Mammary epithelial cell (primary cell): ENCODE measurements around the gene PCCA.

ENCODE experiments used
- EZH2 ChIP-seq: IDR thresholded peaks from 2 replicates; pipeline ENCODE4 v1.6.1; 2012; ENCODE audit warnings: low read length, inconsistent platforms, borderline replicate concordance
- TF ChIP-seq, protein P1 (sequence below), 2 donors: IDR thresholded peaks in 1 of 2; conservative IDR thresholded peaks in 1 of 2; 2 replicates each; pipeline ENCODE4 v1.5.1; 2011 to 2012; ENCODE audit warnings: inconsistent platforms in 2 of 2, low read length in 2 of 2, mild to moderate bottlenecking in 2 of 2, control low read depth in 1 of 2, low read depth in 1 of 2; ENCODE audit not compliant: insufficient read depth in 1 of 2; ENCODE audit errors: extremely low read depth in 1 of 2

DNA sequence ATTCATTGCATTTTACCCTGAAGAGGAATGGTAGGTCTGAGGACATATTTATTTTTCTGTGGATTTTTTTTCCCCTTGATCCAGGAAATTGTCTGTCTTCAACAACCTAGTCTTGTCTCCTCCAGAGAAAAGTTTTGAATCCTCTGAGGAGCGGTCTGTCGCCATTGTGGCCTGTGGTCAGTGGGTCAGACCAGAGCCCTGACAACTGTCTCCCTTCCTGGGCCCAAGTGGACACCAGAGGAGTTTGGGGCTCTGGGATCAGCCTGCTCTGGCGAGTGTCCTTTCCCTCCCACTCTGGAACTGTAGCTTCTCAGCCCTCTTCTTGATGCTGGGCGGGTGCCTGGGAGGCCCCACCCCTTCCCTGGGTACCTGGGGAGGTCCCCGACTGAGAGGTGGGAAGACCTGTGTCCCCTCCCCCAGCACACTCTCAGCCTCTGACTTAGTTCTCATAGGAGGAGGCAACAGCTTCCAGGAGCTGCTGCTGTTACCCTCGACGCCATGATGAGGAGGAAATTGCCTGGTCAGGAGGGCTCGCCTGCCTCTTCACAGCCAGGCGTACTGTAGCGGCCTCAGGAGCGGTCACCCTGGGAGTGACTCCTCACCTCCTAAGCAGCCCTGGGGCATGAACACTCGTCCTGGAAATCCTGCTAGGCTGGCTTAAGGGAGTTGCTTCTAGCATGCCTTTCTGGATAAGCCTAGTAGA is 389.4 kb downstream of the PCCA start:
- TF ChIP-seq, protein P1, sequence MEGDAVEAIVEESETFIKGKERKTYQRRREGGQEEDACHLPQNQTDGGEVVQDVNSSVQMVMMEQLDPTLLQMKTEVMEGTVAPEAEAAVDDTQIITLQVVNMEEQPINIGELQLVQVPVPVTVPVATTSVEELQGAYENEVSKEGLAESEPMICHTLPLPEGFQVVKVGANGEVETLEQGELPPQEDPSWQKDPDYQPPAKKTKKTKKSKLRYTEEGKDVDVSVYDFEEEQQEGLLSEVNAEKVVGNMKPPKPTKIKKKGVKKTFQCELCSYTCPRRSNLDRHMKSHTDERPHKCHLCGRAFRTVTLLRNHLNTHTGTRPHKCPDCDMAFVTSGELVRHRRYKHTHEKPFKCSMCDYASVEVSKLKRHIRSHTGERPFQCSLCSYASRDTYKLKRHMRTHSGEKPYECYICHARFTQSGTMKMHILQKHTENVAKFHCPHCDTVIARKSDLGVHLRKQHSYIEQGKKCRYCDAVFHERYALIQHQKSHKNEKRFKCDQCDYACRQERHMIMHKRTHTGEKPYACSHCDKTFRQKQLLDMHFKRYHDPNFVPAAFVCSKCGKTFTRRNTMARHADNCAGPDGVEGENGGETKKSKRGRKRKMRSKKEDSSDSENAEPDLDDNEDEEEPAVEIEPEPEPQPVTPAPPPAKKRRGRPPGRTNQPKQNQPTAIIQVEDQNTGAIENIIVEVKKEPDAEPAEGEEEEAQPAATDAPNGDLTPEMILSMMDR (conservative IDR thresholded peaks at IDR 0.05 in 1 of 2, IDR thresholded peaks at IDR 0.05 in 1 of 2; ENCODE audit: extremely low read depth in 1 of 2, insufficient read depth in 1 of 2, low read depth in 1 of 2, low read length in 2 of 2) = no peak
- no peak for TF ChIP-seq EZH2
